ENCODE measurements around the gene QSOX1. TPM values are rescaled to one million over a fixed set of nuclear protein-coding genes. Genes with fewer than 3 reads are reported as not detected.

QSOX1 gene
- polyA plus RNA-seq, 5 donors, result 123 to 207 (median 160) TPM

- DNase-seq, result no peak
These were observed 53.6 kb downstream of the QSOX1 start for GRCh38 chr1:180208264-180208663.

GRCh38 chr1:180210008-180210620 lies 55.4 kb downstream of the QSOX1 start:
- DNase-seq, result no peak

GRCh38 chr1:180211156-180211859 lies 56.6 kb downstream of the QSOX1 start:
- no peak for DNase-seq

- DNase-seq, result no peak
These were observed 57.2 kb downstream of the QSOX1 start for GRCh38 chr1:180211860-180212229.

GRCh38 chr1:180213401-180214170 lies 58.9 kb downstream of the QSOX1 start:
- no peak for DNase-seq

DNA sequence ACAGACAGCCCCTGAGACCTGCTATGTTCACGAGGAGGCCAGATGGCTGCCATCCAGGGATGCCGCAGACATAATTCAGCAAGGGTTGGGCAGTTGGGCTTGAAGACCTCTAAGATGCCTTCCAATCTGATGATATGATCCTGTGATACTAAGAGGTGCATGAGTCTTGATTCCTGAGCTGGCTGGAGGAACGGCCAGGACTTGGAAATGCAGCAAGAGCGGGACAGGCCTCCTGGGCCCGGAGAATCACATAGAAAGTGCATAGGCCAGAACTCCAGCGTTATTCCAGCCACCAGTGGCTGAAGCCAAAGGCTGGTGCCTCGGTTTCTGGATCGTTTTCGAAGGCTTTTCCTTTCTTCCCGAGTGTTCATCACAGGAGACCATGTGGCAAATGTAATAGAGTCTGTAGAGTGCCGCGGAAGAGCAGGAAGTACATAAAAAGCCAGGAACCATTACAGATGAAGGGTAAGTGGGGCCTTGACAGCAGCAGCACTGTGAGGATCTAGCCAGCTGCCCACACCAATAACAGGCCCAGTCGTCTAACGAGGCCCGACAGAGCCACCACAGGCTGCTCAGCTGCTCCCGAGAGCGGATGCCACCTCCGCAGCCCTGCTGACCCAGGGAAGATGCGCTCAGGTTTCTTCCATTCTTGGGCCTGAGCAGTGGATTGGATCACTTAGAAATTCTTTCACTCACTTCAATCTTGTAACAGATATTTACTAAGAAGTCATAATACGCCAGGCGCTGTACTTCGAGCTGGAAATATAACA lies 61.4 kb downstream of the QSOX1 start:
- no peak for DNase-seq

GRCh38 chr1:180217006-180217405 lies 62.3 kb downstream of the QSOX1 start:
- DNase-seq, result no peak

GRCh38 chr1:180218806-180219765 lies 64.4 kb downstream of the QSOX1 start:
- DNase-seq, result no peak

- DNase-seq, result no peak
These were observed 65.1 kb downstream of the QSOX1 start for GRCh38 chr1:180219776-180220175.

GRCh38 chr1:180221462-180221861 lies 66.8 kb downstream of the QSOX1 start:
- no peak for DNase-seq

- no peak for DNase-seq
These were observed 70.2 kb downstream of the QSOX1 start for GRCh38 chr1:180224902-180225301.

DNA sequence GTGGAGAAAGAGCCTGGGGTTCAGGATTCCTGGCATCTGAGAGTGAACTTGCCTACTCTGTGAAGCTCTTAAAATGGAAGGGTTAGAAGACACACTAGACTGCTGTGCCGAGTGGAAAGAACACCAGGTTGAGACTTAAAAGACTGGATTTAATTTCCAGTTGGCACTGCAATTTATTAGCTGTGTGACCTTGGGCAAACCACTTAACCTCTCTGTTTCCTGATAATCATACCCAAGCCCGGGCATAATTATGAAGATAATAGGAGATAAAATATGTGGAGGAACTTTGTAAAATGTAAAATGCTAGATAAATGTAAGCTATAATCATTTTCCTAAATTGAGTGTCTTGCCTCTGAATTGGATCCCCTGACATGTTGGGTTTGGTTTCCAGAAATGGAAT lies 70.7 kb downstream of the QSOX1 start:
- no peak for DNase-seq

DNA sequence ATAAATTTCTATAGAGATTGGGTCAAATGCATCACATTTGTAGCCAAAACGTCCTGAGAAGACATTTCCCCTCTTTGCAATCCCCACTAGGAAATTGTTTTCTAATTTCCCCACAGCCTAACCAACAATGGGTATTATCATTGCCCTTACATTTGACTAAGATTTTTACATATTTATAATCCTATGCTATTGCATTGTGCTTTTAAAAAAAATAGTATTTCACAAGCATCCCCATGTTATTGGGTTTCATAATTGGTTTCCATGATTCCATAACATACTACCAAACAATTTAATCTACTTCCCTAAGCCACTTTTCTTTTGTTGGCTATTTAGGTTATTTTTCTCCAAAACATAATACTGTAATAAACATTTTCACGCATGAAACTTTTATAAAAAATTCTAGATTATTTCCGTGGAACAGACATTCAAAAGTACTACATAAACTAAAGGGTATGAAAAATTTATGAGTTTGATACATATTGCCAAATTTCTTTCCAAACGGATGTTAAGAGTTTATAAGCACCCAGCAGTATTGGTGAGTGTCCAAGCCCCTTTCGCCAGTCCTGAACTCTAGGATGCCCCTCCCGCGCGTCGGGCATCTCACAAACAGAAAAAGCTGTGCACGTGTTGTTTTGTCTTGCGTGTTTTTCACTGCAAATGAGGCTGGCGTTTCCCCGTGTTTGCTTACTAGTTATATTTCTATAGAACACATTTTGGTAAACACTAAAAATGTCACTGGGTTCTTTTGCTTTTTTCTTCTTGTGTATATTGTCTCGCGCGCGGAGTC lies 73.4 kb downstream of the QSOX1 start:
- DNase-seq, result no peak

GRCh38 chr1:180228648-180229482 lies 74.2 kb downstream of the QSOX1 start:
- DNase-seq, result no peak

- DNase-seq, result no peak
These were observed 75.1 kb downstream of the QSOX1 start, which contains the start of gene LHX4 for GRCh38 chr1:180229483-180230415. Gene LHX4, plus strand, starts transcription at chr1:180230264. Its CDS starts 266 bp downstream, at chr1:180230530.

GRCh38 chr1:180230416-180230790 lies 75.7 kb downstream of the QSOX1 start:
- no peak for DNase-seq

GRCh38 chr1:180230791-180231505 lies 76.3 kb downstream of the QSOX1 start:
- no peak for DNase-seq

All from right lung (tissue), 5 donors.